Caco-2 (cell line): ENCODE measurements around the gene CAGE1. TPM values are rescaled to one million over a fixed set of nuclear protein-coding genes. Genes with fewer than 3 reads are reported as not detected.

Source experiments
- BruUV-seq: library from RNA; stranded (reverse); fragments of 400-500 nt; replicated peaks from 2 replicates; lab custom pipeline; 2021; lab: Mats Ljungman, UMichigan
- CTCF ChIA-PET: fragments of 300-600 bp; sonication (Branson Sonifier 250); formaldehyde crosslinking; loops from one replicate; lab custom pipeline; 2022; ENCODE audit warnings: antibody characterized with exemption; lab: Charles Lee
- POLR2A ChIA-PET: fragments of 300-600 bp; sonication (Branson Sonifier 250); formaldehyde crosslinking; loops from one replicate; lab custom pipeline; 2022; ENCODE audit warnings: antibody characterized with exemption; lab: Charles Lee
- DNase-seq, 2 experiments: peaks; one replicate each; pipeline versions ENCODE4 v3.0.0 to v3.0.0-alpha.2; 2020 to 2022
- H3K27me3 ChIP-seq: replicated peaks from 2 replicates; pipeline ENCODE4 v1.6.0; 2011; ENCODE audit warnings: low read length; ENCODE audit not compliant: control insufficient read depth, insufficient read depth
- H3K36me3 ChIP-seq: 2 replicates; pipeline ENCODE4 v1.5.1; 2011; ENCODE audit warnings: low read length; ENCODE audit not compliant: control insufficient read depth, insufficient read depth
- H3K4me1 ChIP-seq: fragments of 250-450 bp; sonication (Bioruptor Pico); 2 replicates; pipeline ENCODE4 v1.5.1; 2020; ENCODE audit warnings: mild to moderate bottlenecking
- H3K4me3 ChIP-seq: 2 replicates; pipeline ENCODE4 v1.5.1; 2011; ENCODE audit warnings: low read depth, mild to moderate bottlenecking, control low read depth, low read length
- H3K9me3 ChIP-seq: fragments of 250-450 bp; sonication (Bioruptor Pico); 2 replicates; pipeline ENCODE4 v1.5.1; 2020; ENCODE audit warnings: mild to moderate bottlenecking, moderate library complexity
- H3K27ac Mint-ChIP-seq: one replicate; pipeline ENCODE4 v1.8.0; 2022; ENCODE audit warnings: mixed read lengths; ENCODE audit not compliant: unreplicated experiment
- H3K27me3 Mint-ChIP-seq: one replicate; pipeline ENCODE4 v1.8.0; 2022; ENCODE audit warnings: mixed read lengths; ENCODE audit not compliant: insufficient read depth, unreplicated experiment
- H3K36me3 Mint-ChIP-seq: one replicate; pipeline ENCODE4 v1.8.0; 2022; ENCODE audit warnings: mild to moderate bottlenecking, mixed read lengths; ENCODE audit not compliant: insufficient read depth, unreplicated experiment
- H3K4me1 Mint-ChIP-seq: one replicate; pipeline ENCODE4 v1.8.0; 2022; ENCODE audit warnings: low read depth, mixed read lengths; ENCODE audit not compliant: unreplicated experiment
- H3K4me3 Mint-ChIP-seq: one replicate; pipeline ENCODE4 v1.8.0; 2022; ENCODE audit warnings: mild to moderate bottlenecking, moderate library complexity, mixed read lengths; ENCODE audit not compliant: unreplicated experiment
- H3K9me3 Mint-ChIP-seq: one replicate; pipeline ENCODE4 v1.8.0; 2022; ENCODE audit warnings: mixed read lengths; ENCODE audit not compliant: unreplicated experiment
- CTCF ChIP-seq, 2 experiments: fragments of 200-600 bp in 1 of 2; IDR thresholded peaks; 1 replicate in 1 of 2; 2 replicates in 1 of 2; pipeline versions ENCODE4 v1.5.1 to v1.8.0; 2011 to 2022; ENCODE audit warnings: antibody characterized with exemption in 1 of 2, control low read depth in 1 of 2, inconsistent platforms in 1 of 2, low read depth in 1 of 2, low read length in 1 of 2, mild to moderate bottlenecking in 1 of 2, moderate library complexity in 1 of 2; ENCODE audit not compliant: insufficient read depth in 1 of 2, severe bottlenecking in 1 of 2, unreplicated experiment in 1 of 2
- intact Hi-C: fragments of 100-400 bp; cut with micrococcal nuclease; formaldehyde crosslinking; loops from one replicate; pipeline ENCODE4 v1.10.0; 2022; ENCODE audit not compliant: unreplicated experiment
- total RNA-seq: library from RNA; stranded (reverse); gene quantifications from 2 replicates; pipeline ENCODE4 v1.2.3, GENCODE V29; 2022

The CAGE1 gene
- total RNA-seq, 1 experiment from 2014 or later: 0.59 TPM

- Mint-ChIP-seq H3K27ac (no peak overlapping the region), H3K27me3 (no peaks in the 10 kb centered on the region), H3K4me1 (peaks cover 9% of the 10 kb centered on the region), H3K4me3 (no peak overlapping the region), H3K9me3 (peaks cover 6% of the 10 kb centered on the region), H3K36me3 (peaks cover 6% of the 10 kb centered on the region)
- Histone ChIP-seq H3K4me1 (peaks cover 14% of the 10 kb centered on the region), H3K4me3 (no peak overlapping the region), H3K27me3 (no peaks in the 10 kb centered on the region), H3K9me3 (no peaks in the 10 kb centered on the region; the same call in 1 of the 2 replicates), H3K36me3 (no peaks in the 10 kb centered on the region; the same call in 1 of the 2 replicates)
- intact Hi-C loops: no loop called here
- TF ChIP-seq CTCF (IDR thresholded peaks at IDR 0.05; ENCODE audit: insufficient read depth in 1 of 2, low read depth in 1 of 2, low read length in 1 of 2, severe bottlenecking in 1 of 2, unreplicated experiment in 1 of 2): no peak
- ChIA-PET POLR2A (no interaction called here), CTCF (no interaction called here)
- no peak for DNase-seq
- BruUV-seq: no TSS peak
Measured at GRCh38 chr6:7343546-7344475, 45.7 kb downstream of the CAGE1 start.

- TF ChIP-seq CTCF (IDR thresholded peaks at IDR 0.05; ENCODE audit: insufficient read depth in 1 of 2, low read depth in 1 of 2, low read length in 1 of 2, severe bottlenecking in 1 of 2, unreplicated experiment in 1 of 2): no peak
- H3K4me1 Mint-ChIP-seq: no peaks in the 10 kb centered on the region
- CTCF ChIA-PET: no interaction called here
- BruUV-seq: no TSS peak
- intact Hi-C loops: no loop called here
- peaks cover 6% of the 10 kb centered on the region for H3K36me3 Mint-ChIP-seq
- Histone ChIP-seq H3K4me1 (peaks cover 4% of the 10 kb centered on the region), H3K4me3 (no peak overlapping the region), H3K36me3 (no peaks in the 10 kb centered on the region; the same call in 1 of the 2 replicates), H3K27me3 (no peaks in the 10 kb centered on the region), H3K9me3 (no peaks in the 10 kb centered on the region; the same call in 1 of the 2 replicates)
- no peaks in the 10 kb centered on the region for H3K27me3 Mint-ChIP-seq
- H3K27ac Mint-ChIP-seq: no peak overlapping the region
- no peak for DNase-seq
- no peak overlapping the region for H3K4me3 Mint-ChIP-seq
- POLR2A ChIA-PET: no interaction called here
- H3K9me3 Mint-ChIP-seq: no peaks in the 10 kb centered on the region
Measured at GRCh38 chr6:7341989-7342742, 47.4 kb downstream of the CAGE1 start.

GRCh38 chr6:7341271-7341670 lies 48.3 kb downstream of the CAGE1 start:
- intact Hi-C loops: no loop called here
- TF ChIP-seq CTCF (IDR thresholded peaks at IDR 0.05; ENCODE audit: insufficient read depth in 1 of 2, low read depth in 1 of 2, low read length in 1 of 2, severe bottlenecking in 1 of 2, unreplicated experiment in 1 of 2): no peak
- Mint-ChIP-seq H3K4me1 (no peaks in the 10 kb centered on the region), H3K27me3 (no peaks in the 10 kb centered on the region), H3K36me3 (peaks cover 6% of the 10 kb centered on the region), H3K27ac (no peak overlapping the region), H3K9me3 (no peaks in the 10 kb centered on the region), H3K4me3 (no peak overlapping the region)
- Histone ChIP-seq H3K4me3 (no peak overlapping the region), H3K27me3 (no peaks in the 10 kb centered on the region), H3K4me1 (no peaks in the 10 kb centered on the region), H3K9me3 (no peaks in the 10 kb centered on the region), H3K36me3 (no peaks in the 10 kb centered on the region; the same call in 1 of the 2 replicates)
- BruUV-seq: no TSS peak
- ChIA-PET CTCF (no interaction called here), POLR2A (no interaction called here)
- DNase-seq: no peak
